Mesendoderm (in vitro differentiated cells): ENCODE results near the gene MYCBP.
A peak's percentile ranks its signal among the peaks of the same experiment; 100 is the strongest.
"Not testable (repeated sequence)": the region's sequence is repeated elsewhere in the genome, so short reads cannot be mapped to it uniquely, and the experiment has no call there.

Experiments used
- DNase-seq: peaks from one replicate; pipeline ENCODE4 v3.0.0; 2013
- H2AK5ac ChIP-seq: 2 replicates; pipeline ENCODE4 v1.6.1; 2013; ENCODE audit warnings: low read length, inconsistent platforms
- H2BK120ac ChIP-seq: 2 replicates; pipeline ENCODE4 v1.6.1; 2013; ENCODE audit warnings: low read depth, mild to moderate bottlenecking, low read length, moderate library complexity, mixed read lengths
- H2BK15ac ChIP-seq: replicated peaks from 2 replicates; pipeline ENCODE4 v1.6.1; 2013; ENCODE audit warnings: low read depth, mild to moderate bottlenecking, moderate library complexity
- H2BK5ac ChIP-seq: 2 replicates; pipeline ENCODE4 v1.6.1; 2013; ENCODE audit warnings: low read length, inconsistent platforms
- H3K18ac ChIP-seq: 2 replicates; pipeline ENCODE4 v1.6.1; 2013; ENCODE audit warnings: mild to moderate bottlenecking, low read length, mixed read lengths
- H3K23ac ChIP-seq: one replicate; pipeline ENCODE4 v1.6.1; 2013; ENCODE audit warnings: low read length
- H3K27ac ChIP-seq: 2 replicates; pipeline ENCODE4 v1.5.1; 2013; ENCODE audit warnings: low read depth, mild to moderate bottlenecking, inconsistent platforms, low read length, moderate library complexity
- H3K27me3 ChIP-seq: 2 replicates; pipeline ENCODE4 v1.6.1; 2013; ENCODE audit warnings: low read length, control low read depth, mild to moderate bottlenecking, inconsistent platforms; ENCODE audit not compliant: insufficient read depth, poor library complexity
- H3K36me3 ChIP-seq: 2 replicates; pipeline ENCODE4 v1.6.1; 2013; ENCODE audit warnings: low read length, inconsistent platforms; ENCODE audit not compliant: control insufficient read depth, insufficient read depth
- H3K4ac ChIP-seq: one replicate; pipeline ENCODE4 v1.6.1; 2013; ENCODE audit warnings: low read depth, mild to moderate bottlenecking, low read length, moderate library complexity
- H3K4me1 ChIP-seq: 2 replicates; pipeline ENCODE4 v1.6.1; 2013; ENCODE audit warnings: low read depth, low read length, inconsistent platforms; ENCODE audit not compliant: control insufficient read depth
- H3K4me2 ChIP-seq: 2 replicates; pipeline ENCODE4 v1.6.1; 2013; ENCODE audit warnings: low read length
- H3K4me3 ChIP-seq: 2 replicates; pipeline ENCODE4 v1.5.1; 2013; ENCODE audit warnings: mild to moderate bottlenecking, low read length
- H3K56ac ChIP-seq: one replicate; pipeline ENCODE4 v1.6.1; 2013; ENCODE audit warnings: low read length
- H3K79me1 ChIP-seq: 2 replicates; pipeline ENCODE4 v1.6.1; 2013; ENCODE audit warnings: low read length, inconsistent platforms
- H3K79me2 ChIP-seq: 2 replicates; pipeline ENCODE4 v1.6.1; 2013; ENCODE audit warnings: mild to moderate bottlenecking, low read length; ENCODE audit not compliant: control insufficient read depth, insufficient read depth
- H3K9ac ChIP-seq: 2 replicates; pipeline ENCODE4 v1.6.1; 2013; ENCODE audit warnings: low read length, inconsistent platforms
- H4K5ac ChIP-seq: one replicate; pipeline ENCODE4 v1.6.1; 2013; ENCODE audit warnings: low read length
- H4K8ac ChIP-seq: one replicate; pipeline ENCODE4 v1.6.1; 2013; ENCODE audit warnings: low read depth, mild to moderate bottlenecking, control low read depth, low read length, moderate library complexity
- WGBS: extraction: QIAGEN DNeasy Blood & Tissue Kit; methylation state at CpG from one replicate; pipeline ENCODE4 v1.1.7; 2013; ENCODE audit warnings: low lambda C conversion rate, missing lambda C conversion rate; ENCODE audit not compliant: insufficient coverage; ENCODE audit errors: extremely low coverage; 5-methylcytosine and 5-hydroxymethylcytosine counted together

Gene MYCBP

DNA sequence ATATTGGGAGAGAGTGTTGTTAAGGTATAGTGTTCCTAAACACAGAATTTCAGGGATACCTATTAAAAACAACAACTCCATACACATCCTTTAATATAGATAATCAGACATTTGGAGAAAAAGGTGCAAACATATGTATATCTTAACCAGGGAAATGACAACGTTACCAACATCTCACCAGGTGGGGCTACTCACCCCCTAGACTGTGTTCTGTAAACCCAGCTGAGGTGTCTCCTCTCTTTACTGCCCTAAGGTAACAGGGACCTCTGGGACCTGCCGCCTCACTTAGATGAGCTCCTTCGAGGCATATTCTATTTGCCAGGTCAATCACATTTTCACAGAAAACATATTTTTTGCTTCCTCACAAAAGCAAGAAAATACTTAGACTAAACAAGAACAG is 26.9 kb downstream of the MYCBP start:
- Histone ChIP-seq H3K79me1 (no peaks in the 10 kb centered on the region), H3K79me2 (no peaks in the 10 kb centered on the region), H3K4me2 (no peak overlapping the region), H4K5ac (no peak overlapping the region), H3K27me3 (no peaks in the 10 kb centered on the region), H3K23ac (no peak overlapping the region), H2BK15ac (no peak overlapping the region), H3K4me3 (no peak overlapping the region), H3K4ac (no peak overlapping the region), H3K18ac (no peak overlapping the region), H2BK120ac (no peak overlapping the region), H2AK5ac (no peak overlapping the region), H3K4me1 (no peaks in the 10 kb centered on the region), H3K27ac (no peak overlapping the region), H3K36me3 (peaks cover under 1% of the 10 kb centered on the region), H3K56ac (no peak overlapping the region), H3K9ac (no peak overlapping the region), H2BK5ac (no peak overlapping the region), H4K8ac (no peak overlapping the region)
- WGBS, result no CpG with 5 or more reads among the region's 3 CpGs
- DNase-seq, result no peak

DNA sequence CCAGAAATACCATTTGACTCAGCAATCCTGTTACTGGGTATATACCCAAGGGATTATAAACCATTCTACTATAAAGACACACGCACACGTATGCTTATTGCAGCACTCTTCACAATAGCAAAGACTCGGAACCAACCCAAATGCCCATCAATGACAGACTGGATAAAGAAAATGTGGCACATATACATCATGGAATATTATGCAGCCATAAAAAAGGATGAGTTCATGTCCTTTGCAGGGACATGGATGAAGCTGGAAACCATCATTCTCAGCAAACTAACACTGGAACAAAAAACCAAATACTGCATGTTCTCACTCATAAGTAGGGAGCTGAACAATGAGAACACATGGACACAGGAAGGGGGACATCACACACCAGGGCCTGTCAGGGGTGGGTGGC is 28.1 kb downstream of the MYCBP start:
- DNase-seq, H3K23ac ChIP-seq, H4K8ac ChIP-seq, H3K36me3 ChIP-seq, H3K56ac ChIP-seq, H3K27me3 ChIP-seq, H3K4ac ChIP-seq, H3K27ac ChIP-seq, H2BK5ac ChIP-seq, H3K79me2 ChIP-seq, H3K18ac ChIP-seq, H2BK120ac ChIP-seq, H3K79me1 ChIP-seq, H4K5ac ChIP-seq, H2BK15ac ChIP-seq, H2AK5ac ChIP-seq, H3K9ac ChIP-seq, H3K4me2 ChIP-seq, H3K4me3 ChIP-seq, H3K4me1 ChIP-seq: not testable (repeated sequence)
- no CpG with 5 or more reads among the region's 3 CpGs for WGBS

- H3K9ac ChIP-seq, result no peak overlapping the region
- no peak overlapping the region for H3K4ac ChIP-seq
- no peak overlapping the region for H2AK5ac ChIP-seq
- no peak overlapping the region for H2BK5ac ChIP-seq
- no peaks in the 10 kb centered on the region for H3K4me1 ChIP-seq
- H2BK120ac ChIP-seq, result no peak overlapping the region
- H3K27ac ChIP-seq, result no peak overlapping the region
- H3K23ac ChIP-seq, result no peak overlapping the region
- H3K4me2 ChIP-seq, result no peak overlapping the region
- no peak overlapping the region for H2BK15ac ChIP-seq
- no peaks in the 10 kb centered on the region for H3K79me1 ChIP-seq
- H4K8ac ChIP-seq, result no peak overlapping the region
- no peaks in the 10 kb centered on the region for H3K79me2 ChIP-seq
- H3K27me3 ChIP-seq, result no peaks in the 10 kb centered on the region
- no peak overlapping the region for H3K56ac ChIP-seq
- no peak for DNase-seq
- H3K18ac ChIP-seq, result no peak overlapping the region
- no peak overlapping the region for H3K4me3 ChIP-seq
- H3K36me3 ChIP-seq, result peaks cover 4% of the 10 kb centered on the region
- WGBS, result no CpG with 5 or more reads among the region's 2 CpGs
- H4K5ac ChIP-seq, result no peak overlapping the region
These were observed 32.9 kb downstream of the MYCBP start for GRCh38 chr1:38840281-38840680.

GRCh38 chr1:38839363-38839762 is 33.8 kb downstream of the MYCBP start:
- peaks cover 4% of the 10 kb centered on the region for H3K36me3 ChIP-seq
- H3K4me2 ChIP-seq, result no peak overlapping the region
- no peak overlapping the region for H3K4me3 ChIP-seq
- no CpG with 5 or more reads among the region's 9 CpGs for WGBS
- H2BK15ac ChIP-seq, result no peak overlapping the region
- no peak overlapping the region for H3K4ac ChIP-seq
- no peaks in the 10 kb centered on the region for H3K27me3 ChIP-seq
- H3K9ac ChIP-seq, result no peak overlapping the region
- no peak overlapping the region for H3K56ac ChIP-seq
- no peak overlapping the region for H2AK5ac ChIP-seq
- no peak overlapping the region for H3K27ac ChIP-seq
- no peak overlapping the region for H3K23ac ChIP-seq
- no peak for DNase-seq
- H4K8ac ChIP-seq, result no peak overlapping the region
- H2BK120ac ChIP-seq, result no peak overlapping the region
- H3K79me2 ChIP-seq, result no peaks in the 10 kb centered on the region
- no peak overlapping the region for H3K18ac ChIP-seq
- no peak overlapping the region for H4K5ac ChIP-seq
- no peaks in the 10 kb centered on the region for H3K79me1 ChIP-seq
- H3K4me1 ChIP-seq, result no peaks in the 10 kb centered on the region
- H2BK5ac ChIP-seq, result no peak overlapping the region

GRCh38 chr1:38836316-38836715 is 36.8 kb downstream of the MYCBP start:
- not testable (repeated sequence) for H3K36me3 ChIP-seq, H3K4me2 ChIP-seq, H3K79me1 ChIP-seq, H3K4me1 ChIP-seq, H3K18ac ChIP-seq, H2BK120ac ChIP-seq, H3K4ac ChIP-seq, DNase-seq, H3K4me3 ChIP-seq, H3K56ac ChIP-seq, H3K27ac ChIP-seq, H3K9ac ChIP-seq, H3K27me3 ChIP-seq, H3K23ac ChIP-seq, H2BK5ac ChIP-seq, H2BK15ac ChIP-seq, H3K79me2 ChIP-seq, H4K8ac ChIP-seq, H2AK5ac ChIP-seq, H4K5ac ChIP-seq
- no CpG with 5 or more reads among the region's 10 CpGs for WGBS

DNA sequence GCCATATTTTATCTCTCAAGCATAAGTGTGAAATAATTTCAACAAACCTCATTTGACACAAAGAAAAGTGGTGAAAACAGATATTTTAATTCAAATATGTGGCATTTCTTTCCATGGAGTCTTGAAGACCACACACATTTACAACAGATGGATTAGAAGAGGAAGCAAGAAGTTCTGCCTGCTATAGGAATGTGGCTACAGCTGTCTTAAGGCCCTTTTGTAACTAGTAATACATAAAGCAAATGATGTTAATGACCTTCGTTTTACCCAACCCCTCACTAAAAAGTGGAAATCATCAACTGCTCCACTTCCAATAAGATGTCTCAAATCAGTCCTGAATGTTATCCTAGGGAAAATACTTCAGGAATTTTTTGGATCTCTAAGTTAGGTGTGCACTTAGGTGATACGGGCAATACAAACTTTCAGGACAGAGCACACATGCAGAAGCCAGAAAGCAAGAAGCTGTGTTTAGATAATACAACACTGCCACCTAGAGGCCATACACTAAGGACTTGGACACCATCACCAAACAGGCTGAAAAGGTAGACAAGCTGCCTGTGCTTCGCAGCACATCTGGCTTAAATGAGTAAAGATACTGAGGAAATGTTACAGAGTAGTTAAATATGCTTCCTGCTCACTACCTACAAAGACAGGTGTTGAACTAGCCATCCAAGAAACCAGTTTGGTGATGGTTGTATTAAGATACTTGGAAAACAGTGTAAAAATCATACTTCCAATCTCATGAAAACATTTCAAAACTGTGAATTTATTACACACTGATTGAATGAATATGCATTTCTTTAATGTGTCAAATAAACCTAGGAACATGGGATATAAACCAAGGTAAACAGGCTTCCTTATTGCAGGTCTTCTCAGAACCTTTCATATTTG is 38.0 kb downstream of the MYCBP start:
- WGBS, result no CpG with 5 or more reads among the region's 3 CpGs

More for the DNA sequence above, 38.0 kb downstream of the MYCBP start:
- Histone ChIP-seq H3K4me3 (no peak overlapping the region), H3K27ac (no peak overlapping the region), H3K79me1 (no peaks in the 10 kb centered on the region), H3K56ac (no peak overlapping the region), H4K8ac (no peak overlapping the region), H4K5ac (no peak overlapping the region), H2BK120ac (no peak overlapping the region), H3K4me1 (no peaks in the 10 kb centered on the region), H2AK5ac (no peak overlapping the region), H3K18ac (no peak overlapping the region), H2BK15ac (no peak overlapping the region), H3K4me2 (no peak overlapping the region), H3K27me3 (no peaks in the 10 kb centered on the region), H3K4ac (no peak overlapping the region), H2BK5ac (no peak overlapping the region), H3K36me3 (peaks cover 4% of the 10 kb centered on the region), H3K9ac (no peak overlapping the region), H3K23ac (no peak overlapping the region), H3K79me2 (no peaks in the 10 kb centered on the region)
- DNase-seq, result peak; percentile 89
